ENCODE measurements around the gene GRK7.

GRCh38 chr3:141753399-141753798, 9.8 kb upstream of the GRK7 start:
- TF ChIP-seq ZNF274 (IDR thresholded peaks at IDR 0.05; ENCODE audit: low read depth, low read length) (no peak), YY1 (IDR thresholded peaks at IDR 0.05; ENCODE audit: insufficient read depth, insufficient read length) (no peak), SUZ12 (IDR thresholded peaks at IDR 0.05; ENCODE audit: extremely low read depth, insufficient read depth, insufficient read length) (no peak)
